Tibial artery (tissue), 4 donors: ENCODE results near the gene KRT75.

Source experiments
- DNase-seq, 2 donors: peaks; one replicate each; pipeline ENCODE4 v3.0.0-alpha.2; 2019
- H3K27ac ChIP-seq, 2 donors: fragments of 200-600 bp; sonication (generic) in 1 of 2; 1 replicate in 1 of 2; 2 replicates in 1 of 2; pipeline ENCODE4 v1.5.1; 2018 to 2019; ENCODE audit warnings: mild to moderate bottlenecking in 1 of 2
- H3K27me3 ChIP-seq, 2 donors: fragments of 200-600 bp; sonication (generic) in 1 of 2; one replicate each; pipeline versions ENCODE4 v1.5.1 to v1.6.0; 2016 to 2019
- H3K36me3 ChIP-seq, 3 donors: fragments of 200-600 bp; sonication (generic) in 2 of 3; one replicate each; pipeline ENCODE4 v1.5.1; 2016 to 2019; ENCODE audit warnings: mild to moderate bottlenecking in 2 of 3
- H3K4me1 ChIP-seq, 4 donors: fragments of 200-600 bp; sonication (generic) in 2 of 4; 1 replicate in 3 of 4; 2 replicates in 1 of 4; pipeline ENCODE4 v1.5.1; 2016 to 2019
- H3K4me3 ChIP-seq, 2 donors: fragments of 200-600 bp; sonication (generic) in 1 of 2; 1 replicate in 1 of 2; 2 replicates in 1 of 2; pipeline ENCODE4 v1.5.1; 2018 to 2019; ENCODE audit warnings: mild to moderate bottlenecking in 2 of 2
- H3K9me3 ChIP-seq, 3 donors: fragments of 200-600 bp; sonication (generic) in 1 of 3; one replicate each; pipeline ENCODE4 v1.5.1; 2016 to 2019
- CTCF ChIP-seq, 2 experiments: fragments of 200-600 bp in 1 of 2; fragments of 450-650 bp in 1 of 2; IDR thresholded peaks; one replicate each; pipeline ENCODE4 v1.5.1; 2017 to 2019; ENCODE audit warnings: antibody characterized with exemption in 2 of 2, mild to moderate bottlenecking in 1 of 2, moderate library complexity in 1 of 2
- intact Hi-C: fragments of 100-400 bp; cut with DNase I; formaldehyde crosslinking; loops from one replicate; pipeline ENCODE4 v1.15.0; 2023; ENCODE audit warnings: low total_unique reads

Gene KRT75

GRCh38 chr12:52402377-52402776 is 31.8 kb downstream of the KRT75 start:
- no peak overlapping the region for H3K4me3 ChIP-seq
- no peaks in the 10 kb centered on the region for H3K4me1 ChIP-seq
- no peaks in the 10 kb centered on the region for H3K36me3 ChIP-seq
- H3K9me3 ChIP-seq = no peaks in the 10 kb centered on the region
- H3K27ac ChIP-seq = no peak overlapping the region
- no peak for DNase-seq
- TF ChIP-seq CTCF (IDR thresholded peaks at IDR 0.05) = no peak
- intact Hi-C loops = no loop called here
- H3K27me3 ChIP-seq = peaks cover 0 to 29% of the 10 kb centered on the region in 2 donors

- DNase-seq = no peak
- Histone ChIP-seq H3K27ac (no peak overlapping the region), H3K4me1 (no peaks in the 10 kb centered on the region), H3K27me3 (peaks cover 0 to 28% of the 10 kb centered on the region in 2 donors), H3K9me3 (no peaks in the 10 kb centered on the region), H3K36me3 (no peaks in the 10 kb centered on the region), H3K4me3 (no peak overlapping the region)
- intact Hi-C loops = no loop called here
- no peak for TF ChIP-seq CTCF (IDR thresholded peaks at IDR 0.05)
Observed at GRCh38 chr12:52401926-52402325, 32.2 kb downstream of the KRT75 start.

GRCh38 chr12:52401526-52401925 is 32.6 kb downstream of the KRT75 start:
- H3K9me3 ChIP-seq = no peaks in the 10 kb centered on the region
- H3K4me1 ChIP-seq = no peaks in the 10 kb centered on the region
- no peak overlapping the region for H3K4me3 ChIP-seq
- DNase-seq = no peak
- H3K27me3 ChIP-seq = peaks cover 0 to 28% of the 10 kb centered on the region in 2 donors
- intact Hi-C loops = no loop called here
- no peak for TF ChIP-seq CTCF (IDR thresholded peaks at IDR 0.05)
- no peaks in the 10 kb centered on the region for H3K36me3 ChIP-seq
- no peak overlapping the region for H3K27ac ChIP-seq

- Histone ChIP-seq H3K27ac (no peak overlapping the region), H3K9me3 (no peaks in the 10 kb centered on the region), H3K36me3 (no peaks in the 10 kb centered on the region), H3K4me3 (no peak overlapping the region), H3K4me1 (no peaks in the 10 kb centered on the region), H3K27me3 (peaks cover 0 to 28% of the 10 kb centered on the region in 2 donors)
- no peak for TF ChIP-seq CTCF (IDR thresholded peaks at IDR 0.05)
- DNase-seq = no peak
- intact Hi-C loops = no loop called here
Observed at GRCh38 chr12:52400906-52401305, 33.3 kb downstream of the KRT75 start.

GRCh38 chr12:52399756-52400155 is 34.4 kb downstream of the KRT75 start:
- Histone ChIP-seq H3K4me1 (no peaks in the 10 kb centered on the region), H3K36me3 (no peaks in the 10 kb centered on the region), H3K27me3 (peaks cover 0 to 28% of the 10 kb centered on the region in 2 donors), H3K9me3 (no peaks in the 10 kb centered on the region), H3K4me3 (no peak overlapping the region), H3K27ac (no peak overlapping the region)
- no peak for TF ChIP-seq CTCF (IDR thresholded peaks at IDR 0.05)
- intact Hi-C loops = loop anchor here (5.0 kb wide), 1 partner anchor 463 kb away; no protein-coding TSS in a partner anchor
- DNase-seq = no peak

GRCh38 chr12:52398176-52398575 is 36.0 kb downstream of the KRT75 start:
- peaks cover 0 to 4% (median 0%) of the 10 kb centered on the region in 4 donors for H3K4me1 ChIP-seq
- H3K36me3 ChIP-seq = no peaks in the 10 kb centered on the region
- peaks cover 0 to 26% of the 10 kb centered on the region in 2 donors for H3K27me3 ChIP-seq
- H3K27ac ChIP-seq = no peak overlapping the region
- intact Hi-C loops = loop anchor here (5.0 kb wide), 1 partner anchor 464 kb away; no protein-coding TSS in a partner anchor
- DNase-seq = no peak
- H3K4me3 ChIP-seq = no peak overlapping the region
- no peaks in the 10 kb centered on the region for H3K9me3 ChIP-seq
- TF ChIP-seq CTCF (IDR thresholded peaks at IDR 0.05) = no peak
